Hepatocyte (in vitro differentiated cells): ENCODE results near the gene MACROD2. TPM values are rescaled to one million over a fixed set of nuclear protein-coding genes. Genes with fewer than 3 reads are reported as not detected.

Source experiments
- DNase-seq: peaks from one replicate; pipeline ENCODE4 v3.0.0-alpha.2; 2016; ENCODE audit warnings: low spot score
- H2AFZ ChIP-seq: fragments of 200-600 bp; sonication (generic); 2 replicates; pipeline ENCODE4 v1.6.0; 2016; ENCODE audit warnings: antibody characterized with exemption, mild to moderate bottlenecking
- H3K27ac ChIP-seq: fragments of 200-600 bp; sonication (generic); 2 replicates; pipeline ENCODE4 v1.5.1; 2016; ENCODE audit warnings: mild to moderate bottlenecking
- H3K27me3 ChIP-seq: fragments of 200-600 bp; sonication (generic); 2 replicates; pipeline ENCODE4 v1.6.1; 2016
- H3K36me3 ChIP-seq: fragments of 200-600 bp; sonication (generic); replicated peaks from 2 replicates; pipeline ENCODE4 v1.5.1; 2016; ENCODE audit warnings: low read depth; ENCODE audit not compliant: insufficient read depth
- H3K4me1 ChIP-seq: fragments of 200-600 bp; sonication (generic); 2 replicates; pipeline ENCODE4 v1.5.1; 2016; ENCODE audit warnings: mild to moderate bottlenecking, moderate library complexity; ENCODE audit not compliant: insufficient read depth
- H3K4me2 ChIP-seq: fragments of 200-600 bp; sonication (generic); 2 replicates; pipeline ENCODE4 v1.6.0; 2016
- H3K4me3 ChIP-seq: fragments of 200-600 bp; sonication (generic); 2 replicates; pipeline ENCODE4 v1.5.1; 2016; ENCODE audit warnings: mild to moderate bottlenecking
- H3K79me2 ChIP-seq: fragments of 200-600 bp; sonication (generic); 2 replicates; pipeline ENCODE4 v1.6.0; 2017; ENCODE audit warnings: mild to moderate bottlenecking
- H3K9me2 ChIP-seq: fragments of 200-600 bp; sonication (generic); replicated peaks from 2 replicates; pipeline ENCODE4 v1.6.0; 2017; ENCODE audit warnings: mild to moderate bottlenecking; ENCODE audit not compliant: insufficient read depth
- H3K9me3 ChIP-seq: fragments of 200-600 bp; sonication (generic); 2 replicates; pipeline ENCODE4 v1.5.1; 2016; ENCODE audit warnings: low read depth, mild to moderate bottlenecking
- H4K20me1 ChIP-seq: fragments of 200-600 bp; sonication (generic); 2 replicates; pipeline ENCODE4 v1.6.0; 2016; ENCODE audit warnings: mild to moderate bottlenecking; ENCODE audit not compliant: insufficient read depth, poor library complexity, severe bottlenecking
- EZH2 ChIP-seq: fragments of 200-600 bp; sonication (generic); IDR thresholded peaks from 2 replicates; pipeline ENCODE4 v1.6.1; 2016; ENCODE audit warnings: antibody characterized with exemption, mild to moderate bottlenecking, borderline replicate concordance
- EZH2phosphoT487 ChIP-seq: fragments of 200-600 bp; sonication (generic); IDR thresholded peaks from one replicate; pipeline ENCODE4 v1.6.1; 2018; ENCODE audit warnings: antibody characterized with exemption, mild to moderate bottlenecking, low read depth, moderate library complexity; ENCODE audit not compliant: unreplicated experiment, severe bottlenecking
- WGBS: methylation state at CpG from one replicate; pipeline ENCODE4 v1.1.6; 2016; ENCODE audit warnings: low lambda C conversion rate; ENCODE audit errors: missing lambda C conversion rate; 5-methylcytosine and 5-hydroxymethylcytosine counted together
- polyA plus RNA-seq: library from polyadenylated mRNA; unstranded; fragments of >200 nt; fragmentation: Nextera tagmentation; extraction: Ambion mirVana; gene quantifications from 2 replicates; pipeline ENCODE4 v1.2.1, GENCODE V29; 2016
- total RNA-seq: library from RNA; depleted of rRNA; stranded (reverse); fragments of >200 nt; gene quantifications from 2 replicates; pipeline ENCODE4 v1.2.3, GENCODE V29; 2014
- TF ChIP-seq, protein P1 (sequence below): fragments of 200-600 bp; sonication (generic); IDR thresholded peaks from 2 replicates; pipeline ENCODE4 v1.5.1; 2016; ENCODE audit warnings: antibody characterized with exemption, mild to moderate bottlenecking; ENCODE audit not compliant: poor library complexity

Gene MACROD2
- total and polyA plus RNA-seq, 2 experiments from 2014 or later: 2.4 to 3.1 TPM

DNA sequence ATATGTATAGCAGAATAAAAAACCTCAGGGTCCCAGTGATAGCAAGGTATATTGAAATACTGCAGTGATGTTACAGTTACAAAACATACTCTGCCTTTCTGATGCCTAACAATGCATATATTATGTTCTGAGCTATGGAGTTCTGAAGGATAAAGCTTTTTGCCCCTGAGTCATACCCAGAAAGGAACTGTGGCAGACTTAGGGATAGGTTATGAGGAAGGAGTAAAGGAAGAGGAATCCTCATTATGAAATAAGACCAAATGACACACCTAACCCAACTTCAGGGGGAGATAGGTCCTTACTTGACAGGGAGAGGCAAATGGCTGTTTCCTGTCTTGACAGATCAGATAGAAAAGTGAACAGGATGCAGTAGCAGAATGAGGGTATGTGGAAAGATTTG lies 1282.7 kb downstream of the MACROD2 start:
- Histone ChIP-seq H3K36me3 (no peaks in the 10 kb centered on the region), H3K9me2 (no peaks in the 10 kb centered on the region), H3K4me3 (no peak overlapping the region), H2AFZ (no peak overlapping the region), H3K4me1 (no peaks in the 10 kb centered on the region), H3K9me3 (no peaks in the 10 kb centered on the region), H3K4me2 (no peak overlapping the region), H3K27ac (no peak overlapping the region), H3K27me3 (no peaks in the 10 kb centered on the region), H3K79me2 (no peaks in the 10 kb centered on the region), H4K20me1 (no peaks in the 10 kb centered on the region)
- DNase-seq: no peak
- TF ChIP-seq EZH2 (no peak), EZH2phosphoT487 (no peak)
- TF ChIP-seq, protein P1, sequence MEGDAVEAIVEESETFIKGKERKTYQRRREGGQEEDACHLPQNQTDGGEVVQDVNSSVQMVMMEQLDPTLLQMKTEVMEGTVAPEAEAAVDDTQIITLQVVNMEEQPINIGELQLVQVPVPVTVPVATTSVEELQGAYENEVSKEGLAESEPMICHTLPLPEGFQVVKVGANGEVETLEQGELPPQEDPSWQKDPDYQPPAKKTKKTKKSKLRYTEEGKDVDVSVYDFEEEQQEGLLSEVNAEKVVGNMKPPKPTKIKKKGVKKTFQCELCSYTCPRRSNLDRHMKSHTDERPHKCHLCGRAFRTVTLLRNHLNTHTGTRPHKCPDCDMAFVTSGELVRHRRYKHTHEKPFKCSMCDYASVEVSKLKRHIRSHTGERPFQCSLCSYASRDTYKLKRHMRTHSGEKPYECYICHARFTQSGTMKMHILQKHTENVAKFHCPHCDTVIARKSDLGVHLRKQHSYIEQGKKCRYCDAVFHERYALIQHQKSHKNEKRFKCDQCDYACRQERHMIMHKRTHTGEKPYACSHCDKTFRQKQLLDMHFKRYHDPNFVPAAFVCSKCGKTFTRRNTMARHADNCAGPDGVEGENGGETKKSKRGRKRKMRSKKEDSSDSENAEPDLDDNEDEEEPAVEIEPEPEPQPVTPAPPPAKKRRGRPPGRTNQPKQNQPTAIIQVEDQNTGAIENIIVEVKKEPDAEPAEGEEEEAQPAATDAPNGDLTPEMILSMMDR: no peak

GRCh38 chr20:15287329-15287728 lies 1292.0 kb downstream of the MACROD2 start:
- WGBS: 74% methylated on average over 5 of the region's 5 CpGs
- H2AFZ ChIP-seq: no peak overlapping the region

GRCh38 chr20:15288106-15288505 lies 1292.8 kb downstream of the MACROD2 start:
- no peak overlapping the region for H3K4me2 ChIP-seq
- no peaks in the 10 kb centered on the region for H3K4me1 ChIP-seq
- 84% methylated on average over 3 of the region's 3 CpGs for WGBS
- no peak for TF ChIP-seq EZH2phosphoT487
- TF ChIP-seq, protein P1: no peak
- no peak for TF ChIP-seq EZH2
- no peaks in the 10 kb centered on the region for H3K36me3 ChIP-seq
- no peak overlapping the region for H3K4me3 ChIP-seq
- H3K9me3 ChIP-seq: no peaks in the 10 kb centered on the region
- DNase-seq: no peak
- no peaks in the 10 kb centered on the region for H3K9me2 ChIP-seq
- H3K79me2 ChIP-seq: no peaks in the 10 kb centered on the region
- no peak overlapping the region for H2AFZ ChIP-seq
- H3K27me3 ChIP-seq: no peaks in the 10 kb centered on the region
- H3K27ac ChIP-seq: no peak overlapping the region
- H4K20me1 ChIP-seq: no peaks in the 10 kb centered on the region

More at GRCh38 chr20:15287329-15287728, 1292.0 kb downstream of the MACROD2 start:
- no peak for DNase-seq
- TF ChIP-seq EZH2 (no peak), EZH2phosphoT487 (no peak)
- TF ChIP-seq, protein P1: no peak
- Histone ChIP-seq H3K4me1 (no peaks in the 10 kb centered on the region), H3K36me3 (no peaks in the 10 kb centered on the region), H3K9me2 (no peaks in the 10 kb centered on the region), H3K4me2 (no peak overlapping the region), H3K27ac (no peak overlapping the region), H3K27me3 (no peaks in the 10 kb centered on the region), H3K4me3 (no peak overlapping the region), H3K9me3 (no peaks in the 10 kb centered on the region), H3K79me2 (no peaks in the 10 kb centered on the region), H4K20me1 (no peaks in the 10 kb centered on the region)

- TF ChIP-seq, protein P1: no peak
- no peak for TF ChIP-seq EZH2phosphoT487
- no peak for TF ChIP-seq EZH2
- Histone ChIP-seq H3K4me1 (no peaks in the 10 kb centered on the region), H3K27me3 (no peaks in the 10 kb centered on the region), H3K9me2 (no peaks in the 10 kb centered on the region), H3K36me3 (no peaks in the 10 kb centered on the region), H3K27ac (no peak overlapping the region), H4K20me1 (no peaks in the 10 kb centered on the region), H3K4me3 (no peak overlapping the region), H3K9me3 (no peaks in the 10 kb centered on the region), H3K79me2 (no peaks in the 10 kb centered on the region), H2AFZ (no peak overlapping the region), H3K4me2 (no peak overlapping the region)
- DNase-seq: no peak
- WGBS: 89% methylated on average over 4 of the region's 4 CpGs
Observed at GRCh38 chr20:15289337-15289736, 1294.0 kb downstream of the MACROD2 start.
